Neural progenitor cell (in vitro differentiated cells): ENCODE measurements around the gene C16orf46. TPM values are rescaled to one million over a fixed set of nuclear protein-coding genes. Genes with fewer than 3 reads are reported as not detected.

Source experiments
- DNase-seq: peaks from one replicate; pipeline ENCODE4 v3.0.0-alpha.2; 2016; ENCODE audit warnings: low spot score
- H2AFZ ChIP-seq: fragments of 200-600 bp; sonication (generic); replicated peaks from 2 replicates; pipeline ENCODE4 v1.6.1; 2016; ENCODE audit warnings: antibody characterized with exemption
- H3F3A ChIP-seq: fragments of 200-600 bp; sonication (generic); 2 replicates; pipeline ENCODE4 v1.6.1; 2016; ENCODE audit warnings: antibody characterized with exemption, low read depth
- H3K27ac ChIP-seq: fragments of 200-600 bp; sonication (generic); 2 replicates; pipeline ENCODE4 v1.5.1; 2016; ENCODE audit warnings: mild to moderate bottlenecking
- H3K27me3 ChIP-seq: fragments of 200-600 bp; sonication (generic); 2 replicates; pipeline ENCODE4 v1.6.1; 2016; ENCODE audit warnings: mild to moderate bottlenecking, moderate library complexity
- H3K36me3 ChIP-seq: fragments of 200-600 bp; sonication (generic); 2 replicates; pipeline ENCODE4 v1.5.1; 2016
- H3K4me1 ChIP-seq: fragments of 200-600 bp; sonication (generic); 2 replicates; pipeline ENCODE4 v1.6.1; 2016; ENCODE audit warnings: mixed run types
- H3K4me2 ChIP-seq: fragments of 200-600 bp; sonication (generic); 2 replicates; pipeline ENCODE4 v1.6.1; 2016
- H3K4me3 ChIP-seq: fragments of 200-600 bp; sonication (generic); 2 replicates; pipeline ENCODE4 v1.5.1; 2016
- H3K79me2 ChIP-seq: fragments of 200-600 bp; sonication (generic); 2 replicates; pipeline ENCODE4 v1.6.1; 2016; ENCODE audit warnings: low read depth
- H3K9ac ChIP-seq: fragments of 200-600 bp; sonication (generic); 2 replicates; pipeline ENCODE4 v1.6.1; 2016
- H3K9me3 ChIP-seq: fragments of 200-600 bp; sonication (generic); 2 replicates; pipeline ENCODE4 v1.5.1; 2016; ENCODE audit warnings: low read depth
- H4K20me1 ChIP-seq: fragments of 200-600 bp; sonication (generic); 2 replicates; pipeline ENCODE4 v1.6.1; 2016; ENCODE audit warnings: low read depth
- H3K27ac Mint-ChIP-seq: 3 replicates; pipeline ENCODE4 v1.8.0; 2021; ENCODE audit warnings: mixed read lengths
- H3K27me3 Mint-ChIP-seq: 2 replicates; pipeline ENCODE4 v1.8.0; 2022; ENCODE audit warnings: low read depth, mild to moderate bottlenecking, inconsistent platforms, moderate library complexity, mixed read lengths; ENCODE audit not compliant: insufficient read depth
- H3K36me3 Mint-ChIP-seq: 3 replicates; pipeline ENCODE4 v1.8.0; 2021; ENCODE audit warnings: mixed read lengths
- H3K4me1 Mint-ChIP-seq: 3 replicates; pipeline ENCODE4 v1.8.0; 2021; ENCODE audit warnings: mixed read lengths
- H3K4me3 Mint-ChIP-seq: 3 replicates; pipeline ENCODE4 v1.8.0; 2021; ENCODE audit warnings: mild to moderate bottlenecking, moderate library complexity, mixed read lengths
- H3K9me3 Mint-ChIP-seq: 3 replicates; pipeline ENCODE4 v1.8.0; 2020; ENCODE audit warnings: mixed read lengths
- CTCF ChIP-seq: fragments of 200-600 bp; sonication (generic); IDR thresholded peaks from 2 replicates; pipeline ENCODE4 v1.5.1; 2017; ENCODE audit warnings: antibody characterized with exemption, mild to moderate bottlenecking
- EZH2 ChIP-seq: fragments of 200-600 bp; sonication (generic); IDR thresholded peaks from 2 replicates; pipeline ENCODE4 v1.6.1; 2017; ENCODE audit warnings: antibody characterized with exemption, mild to moderate bottlenecking, moderate library complexity
- EZH2phosphoT487 ChIP-seq: fragments of 200-600 bp; sonication (generic); IDR thresholded peaks from 2 replicates; pipeline ENCODE4 v1.6.1; 2017; ENCODE audit warnings: antibody characterized with exemption
- total RNA-seq: library from RNA; depleted of rRNA; stranded (reverse); fragments of >200 nt; gene quantifications from 2 replicates; pipeline ENCODE4 v1.2.3, GENCODE V29; 2015; ENCODE audit warnings: low replicate concordance

C16orf46 gene
- total RNA-seq, 1 donor from 2014 or later: 1.7 TPM

GRCh38 chr16:81029930-81030604 is 47.0 kb downstream of the C16orf46 start:
- no peak for DNase-seq
- H3K4me1 Mint-ChIP-seq: no peaks in the 10 kb centered on the region
- Histone ChIP-seq H3K27ac (no peak overlapping the region), H3K79me2 (no peaks in the 10 kb centered on the region), H3K9ac (no peak overlapping the region), H2AFZ (no peak overlapping the region), H4K20me1 (no peaks in the 10 kb centered on the region), H3K4me2 (no peak overlapping the region), H3K36me3 (peaks cover 12% of the 10 kb centered on the region), H3K27me3 (no peaks in the 10 kb centered on the region), H3K4me3 (no peak overlapping the region), H3F3A (no peaks in the 10 kb centered on the region), H3K4me1 (no peaks in the 10 kb centered on the region), H3K9me3 (peaks cover 5% of the 10 kb centered on the region)
- no peaks in the 10 kb centered on the region for H3K27me3 Mint-ChIP-seq
- H3K36me3 Mint-ChIP-seq: peaks cover 17% of the 10 kb centered on the region
- H3K27ac Mint-ChIP-seq: no peak overlapping the region
- H3K4me3 Mint-ChIP-seq: no peak overlapping the region
- TF ChIP-seq EZH2: no peak
- no peak for TF ChIP-seq CTCF
- no peak for TF ChIP-seq EZH2phosphoT487
- peaks cover 2% of the 10 kb centered on the region for H3K9me3 Mint-ChIP-seq

- Histone ChIP-seq H3K27ac (no peak overlapping the region), H3F3A (no peaks in the 10 kb centered on the region), H3K9me3 (no peaks in the 10 kb centered on the region), H4K20me1 (no peaks in the 10 kb centered on the region), H3K9ac (no peak overlapping the region), H3K79me2 (no peaks in the 10 kb centered on the region), H2AFZ (no peak overlapping the region), H3K4me2 (no peak overlapping the region), H3K4me3 (no peak overlapping the region), H3K36me3 (peaks cover 18% of the 10 kb centered on the region), H3K27me3 (no peaks in the 10 kb centered on the region), H3K4me1 (no peaks in the 10 kb centered on the region)
- DNase-seq: no peak
- no peak for TF ChIP-seq EZH2
- no peak for TF ChIP-seq CTCF
- no peak for TF ChIP-seq EZH2phosphoT487
- H3K27me3 Mint-ChIP-seq: peaks cover 2% of the 10 kb centered on the region
- H3K27ac Mint-ChIP-seq: no peak overlapping the region
- H3K4me3 Mint-ChIP-seq: no peak overlapping the region
- H3K9me3 Mint-ChIP-seq: no peaks in the 10 kb centered on the region
- no peaks in the 10 kb centered on the region for H3K4me1 Mint-ChIP-seq
- peaks cover 20% of the 10 kb centered on the region for H3K36me3 Mint-ChIP-seq
Measured at GRCh38 chr16:81026429-81026828, 50.6 kb downstream of the C16orf46 start.

GRCh38 chr16:81018496-81018895 is 58.5 kb downstream of the C16orf46 start:
- no peaks in the 10 kb centered on the region for H3K9me3 Mint-ChIP-seq
- H3K36me3 Mint-ChIP-seq: peaks cover 17% of the 10 kb centered on the region
- no peak overlapping the region for H3K27ac ChIP-seq
- no peaks in the 10 kb centered on the region for H3K4me1 Mint-ChIP-seq
- DNase-seq: no peak
- H3K27me3 Mint-ChIP-seq: peaks cover 2% of the 10 kb centered on the region
- no peaks in the 10 kb centered on the region for H3K4me1 ChIP-seq
- no peak overlapping the region for H3K4me3 ChIP-seq
- no peaks in the 10 kb centered on the region for H3K27me3 ChIP-seq
- no peak overlapping the region for H3K4me3 Mint-ChIP-seq
- H3K9ac ChIP-seq: no peak overlapping the region
- H3K27ac Mint-ChIP-seq: no peak overlapping the region
- no peak overlapping the region for H3K4me2 ChIP-seq
- TF ChIP-seq CTCF: no peak
- TF ChIP-seq EZH2phosphoT487: no peak
- no peak for TF ChIP-seq EZH2
- H4K20me1 ChIP-seq: no peaks in the 10 kb centered on the region
- H3K79me2 ChIP-seq: no peaks in the 10 kb centered on the region
- no peaks in the 10 kb centered on the region for H3K9me3 ChIP-seq
- H2AFZ ChIP-seq: no peak overlapping the region
- H3F3A ChIP-seq: no peaks in the 10 kb centered on the region
- H3K36me3 ChIP-seq: peaks cover 32% of the 10 kb centered on the region
